ENCODE measurements around the gene ALDH3B1.
"Not testable (repeated sequence)": the region's sequence is repeated elsewhere in the genome, so short reads cannot be mapped to it uniquely, and the experiment has no call there.

The ALDH3B1 gene

DNA sequence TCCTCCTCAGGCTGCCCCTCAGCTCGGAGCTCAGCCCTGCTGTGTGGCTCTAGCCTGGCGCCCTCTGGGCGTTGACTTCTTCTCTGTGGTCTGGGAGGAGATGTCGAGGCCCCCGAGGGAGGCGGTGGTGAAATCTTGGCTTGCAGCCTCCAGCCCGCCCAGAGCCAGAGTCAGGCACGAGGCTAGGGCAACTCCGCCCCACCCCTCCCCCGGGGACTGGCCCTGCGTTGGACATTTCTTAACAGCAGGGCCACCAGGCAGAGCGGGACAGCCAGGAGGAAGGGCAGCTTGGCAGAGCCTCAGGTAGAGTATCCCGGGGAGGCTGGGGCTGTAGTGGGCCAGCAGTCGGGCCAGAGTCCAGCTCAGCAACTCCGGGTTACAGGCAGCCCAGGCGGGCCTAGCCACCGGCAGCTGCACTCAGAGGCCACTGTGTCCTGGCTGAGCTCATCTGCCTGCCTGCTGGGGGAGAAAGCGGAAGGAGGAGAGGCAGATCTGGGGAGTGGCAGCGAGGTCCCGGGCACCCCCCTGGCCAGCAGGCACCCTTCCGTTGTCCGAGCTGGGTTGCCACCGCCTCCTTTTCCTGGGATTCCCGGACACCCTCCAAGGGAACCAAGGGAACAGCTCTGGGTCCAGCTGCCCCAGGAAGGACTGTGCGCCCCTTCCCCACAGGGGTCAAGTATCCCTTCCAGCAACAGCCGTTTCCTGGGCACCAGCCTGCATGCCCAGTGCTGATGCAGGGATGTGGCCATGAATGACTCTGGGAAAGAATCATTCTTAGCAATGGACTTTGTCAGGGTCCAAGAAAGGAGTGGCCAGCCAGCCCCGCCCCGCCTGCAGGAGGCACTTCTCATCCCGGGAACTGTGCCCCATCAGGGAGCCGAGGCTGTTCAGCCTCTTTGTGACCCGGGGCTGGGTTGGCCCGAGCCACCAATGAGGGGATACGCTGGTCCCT, at the start of gene ALDH3B1:
Gene ALDH3B1, plus strand, starts transcription at position 238 of the 952 bp plus-strand sequence. CDS start 4,971 bp downstream, outside the sequence.
- Histone ChIP-seq H3K27me3 (ENCODE audit: low read depth, low read length) (no peaks in the 10 kb centered on the region), H3K36me3 (ENCODE audit: control insufficient read depth in 1 of 2, insufficient read depth in 2 of 2, low read length in 2 of 2) (no peaks in the 10 kb centered on the region), H3K9me3 (ENCODE audit: control insufficient read depth in 1 of 2, low read length in 2 of 2) (no peaks in the 10 kb centered on the region), H3K27ac (ENCODE audit: low read length) (peak within 1 kb of the TSS; percentile 77), H3K4me3 (ENCODE audit: low read depth in 1 of 2, low read length in 2 of 2) (peak within 1 kb of the TSS; percentile 48 to 60), H3K4me1 (ENCODE audit: control insufficient read depth in 1 of 2, insufficient read depth in 2 of 2, low read length in 2 of 2) (peaks cover 16 to 41% of the 10 kb centered on the region in 2 donors)

- H3K9me3 ChIP-seq (ENCODE audit: control insufficient read depth in 1 of 2, low read length in 2 of 2); H3K4me3 ChIP-seq (ENCODE audit: low read depth in 1 of 2, low read length in 2 of 2); H3K27ac ChIP-seq (ENCODE audit: low read length); H3K4me1 ChIP-seq (ENCODE audit: control insufficient read depth in 1 of 2, insufficient read depth in 2 of 2, low read length in 2 of 2); H3K36me3 ChIP-seq (ENCODE audit: control insufficient read depth in 1 of 2, insufficient read depth in 2 of 2, low read length in 2 of 2); H3K27me3 ChIP-seq (ENCODE audit: low read depth, low read length): not testable (repeated sequence)
Measured at GRCh38 chr11:67963217-67963616, 46.9 kb upstream of the ALDH3B1 start.

- not testable (repeated sequence) for H3K4me1 ChIP-seq (ENCODE audit: control insufficient read depth in 1 of 2, insufficient read depth in 2 of 2, low read length in 2 of 2); H3K36me3 ChIP-seq (ENCODE audit: control insufficient read depth in 1 of 2, insufficient read depth in 2 of 2, low read length in 2 of 2); H3K4me3 ChIP-seq (ENCODE audit: low read depth in 1 of 2, low read length in 2 of 2); H3K27me3 ChIP-seq (ENCODE audit: low read depth, low read length); H3K9me3 ChIP-seq (ENCODE audit: control insufficient read depth in 1 of 2, low read length in 2 of 2); H3K27ac ChIP-seq (ENCODE audit: low read length)
Measured at GRCh38 chr11:67963879-67964278, 46.2 kb upstream of the ALDH3B1 start.

DNA sequence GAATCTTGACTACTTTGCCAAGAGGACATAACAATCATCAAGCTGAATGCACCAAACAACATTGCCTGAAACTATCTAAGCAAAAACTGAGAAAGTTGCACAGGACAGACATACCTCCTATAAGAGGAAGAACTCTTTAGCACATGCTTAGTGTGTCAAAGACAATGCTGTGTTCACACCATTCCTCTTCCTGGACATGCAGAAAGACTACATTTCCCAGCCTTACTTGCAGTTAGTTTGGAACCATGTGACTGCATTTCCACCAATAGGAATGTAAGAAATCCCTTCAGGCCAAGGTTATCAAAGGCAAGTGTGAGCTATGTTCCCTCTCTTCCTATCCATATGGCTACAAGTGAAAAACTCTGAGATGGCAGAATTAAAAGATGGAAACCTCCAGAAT, 45.4 kb upstream of the ALDH3B1 start:
- not testable (repeated sequence) for H3K9me3 ChIP-seq (ENCODE audit: control insufficient read depth in 1 of 2, low read length in 2 of 2); H3K27me3 ChIP-seq (ENCODE audit: low read depth, low read length); H3K4me1 ChIP-seq (ENCODE audit: control insufficient read depth in 1 of 2, insufficient read depth in 2 of 2, low read length in 2 of 2); H3K36me3 ChIP-seq (ENCODE audit: control insufficient read depth in 1 of 2, insufficient read depth in 2 of 2, low read length in 2 of 2); H3K27ac ChIP-seq (ENCODE audit: low read length); H3K4me3 ChIP-seq (ENCODE audit: low read depth in 1 of 2, low read length in 2 of 2)

- H3K4me1 ChIP-seq (ENCODE audit: control insufficient read depth in 1 of 2, insufficient read depth in 2 of 2, low read length in 2 of 2) = not testable (repeated sequence)
Measured at GRCh38 chr11:67965830-67966348, 44.2 kb upstream of the ALDH3B1 start.

GRCh38 chr11:67974746-67975145, 35.4 kb upstream of the ALDH3B1 start:
- H3K36me3 ChIP-seq (ENCODE audit: control insufficient read depth in 1 of 2, insufficient read depth in 2 of 2, low read length in 2 of 2); H3K4me1 ChIP-seq (ENCODE audit: control insufficient read depth in 1 of 2, insufficient read depth in 2 of 2, low read length in 2 of 2); H3K27ac ChIP-seq (ENCODE audit: low read length); H3K27me3 ChIP-seq (ENCODE audit: low read depth, low read length); H3K4me3 ChIP-seq (ENCODE audit: low read depth in 1 of 2, low read length in 2 of 2); H3K9me3 ChIP-seq (ENCODE audit: control insufficient read depth in 1 of 2, low read length in 2 of 2): not testable (repeated sequence)

More at GRCh38 chr11:67965830-67966348, 44.2 kb upstream of the ALDH3B1 start:
- not testable (repeated sequence) for H3K27me3 ChIP-seq (ENCODE audit: low read depth, low read length); H3K36me3 ChIP-seq (ENCODE audit: control insufficient read depth in 1 of 2, insufficient read depth in 2 of 2, low read length in 2 of 2); H3K4me3 ChIP-seq (ENCODE audit: low read depth in 1 of 2, low read length in 2 of 2); H3K9me3 ChIP-seq (ENCODE audit: control insufficient read depth in 1 of 2, low read length in 2 of 2); H3K27ac ChIP-seq (ENCODE audit: low read length)

GRCh38 chr11:67978766-67979418, 31.2 kb upstream of the ALDH3B1 start:
- H3K9me3 ChIP-seq (ENCODE audit: control insufficient read depth in 1 of 2, low read length in 2 of 2); H3K27ac ChIP-seq (ENCODE audit: low read length); H3K36me3 ChIP-seq (ENCODE audit: control insufficient read depth in 1 of 2, insufficient read depth in 2 of 2, low read length in 2 of 2); H3K27me3 ChIP-seq (ENCODE audit: low read depth, low read length); H3K4me1 ChIP-seq (ENCODE audit: control insufficient read depth in 1 of 2, insufficient read depth in 2 of 2, low read length in 2 of 2); H3K4me3 ChIP-seq (ENCODE audit: low read depth in 1 of 2, low read length in 2 of 2): not testable (repeated sequence)

DNA sequence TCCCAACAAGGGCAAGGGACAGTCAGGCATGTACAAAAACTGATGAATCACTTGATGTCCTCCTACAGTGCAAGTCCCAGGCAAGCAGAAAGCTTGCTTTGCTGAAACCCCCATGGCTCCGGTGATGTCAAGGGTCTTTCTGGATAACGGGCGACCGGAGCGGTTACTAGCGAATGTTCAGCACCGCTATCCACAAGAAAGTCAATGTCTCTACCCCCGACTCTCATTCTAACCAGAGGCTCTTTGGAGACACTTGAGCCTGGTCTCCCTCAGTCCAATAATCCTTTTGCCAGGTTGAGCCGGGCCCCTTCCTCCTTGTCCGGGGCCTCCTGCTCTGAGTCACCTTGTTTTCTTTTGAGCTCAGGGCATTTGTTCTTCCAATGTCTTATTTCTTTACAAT, 28.9 kb upstream of the ALDH3B1 start:
- H3K4me3 ChIP-seq (ENCODE audit: low read depth in 1 of 2, low read length in 2 of 2); H3K36me3 ChIP-seq (ENCODE audit: control insufficient read depth in 1 of 2, insufficient read depth in 2 of 2, low read length in 2 of 2); H3K4me1 ChIP-seq (ENCODE audit: control insufficient read depth in 1 of 2, insufficient read depth in 2 of 2, low read length in 2 of 2); H3K27me3 ChIP-seq (ENCODE audit: low read depth, low read length); H3K27ac ChIP-seq (ENCODE audit: low read length); H3K9me3 ChIP-seq (ENCODE audit: control insufficient read depth in 1 of 2, low read length in 2 of 2): not testable (repeated sequence)

- H3K27ac ChIP-seq (ENCODE audit: low read length); H3K27me3 ChIP-seq (ENCODE audit: low read depth, low read length); H3K36me3 ChIP-seq (ENCODE audit: control insufficient read depth in 1 of 2, insufficient read depth in 2 of 2, low read length in 2 of 2); H3K9me3 ChIP-seq (ENCODE audit: control insufficient read depth in 1 of 2, low read length in 2 of 2); H3K4me3 ChIP-seq (ENCODE audit: low read depth in 1 of 2, low read length in 2 of 2); H3K4me1 ChIP-seq (ENCODE audit: control insufficient read depth in 1 of 2, insufficient read depth in 2 of 2, low read length in 2 of 2): not testable (repeated sequence)
Measured at GRCh38 chr11:67982255-67982857, 27.8 kb upstream of the ALDH3B1 start.

- Histone ChIP-seq H3K27ac (ENCODE audit: low read length) (no peak overlapping the region), H3K36me3 (ENCODE audit: control insufficient read depth in 1 of 2, insufficient read depth in 2 of 2, low read length in 2 of 2) (no peaks in the 10 kb centered on the region), H3K9me3 (ENCODE audit: control insufficient read depth in 1 of 2, low read length in 2 of 2) (no peaks in the 10 kb centered on the region), H3K4me3 (ENCODE audit: low read depth in 1 of 2, low read length in 2 of 2) (no peak overlapping the region), H3K27me3 (ENCODE audit: low read depth, low read length) (no peaks in the 10 kb centered on the region), H3K4me1 (ENCODE audit: control insufficient read depth in 1 of 2, insufficient read depth in 2 of 2, low read length in 2 of 2) (no peaks in the 10 kb centered on the region)
Measured at GRCh38 chr11:67983951-67984350, 26.2 kb upstream of the ALDH3B1 start.

GRCh38 chr11:67985302-67985701, 24.8 kb upstream of the ALDH3B1 start:
- H3K4me1 ChIP-seq (ENCODE audit: control insufficient read depth in 1 of 2, insufficient read depth in 2 of 2, low read length in 2 of 2); H3K27me3 ChIP-seq (ENCODE audit: low read depth, low read length); H3K4me3 ChIP-seq (ENCODE audit: low read depth in 1 of 2, low read length in 2 of 2); H3K36me3 ChIP-seq (ENCODE audit: control insufficient read depth in 1 of 2, insufficient read depth in 2 of 2, low read length in 2 of 2); H3K27ac ChIP-seq (ENCODE audit: low read length); H3K9me3 ChIP-seq (ENCODE audit: control insufficient read depth in 1 of 2, low read length in 2 of 2): not testable (repeated sequence)

Measured in muscle layer of duodenum (tissue), 2 donors.